Gastrocnemius medialis (tissue), 4 donors: ENCODE results near the gene MC1R. TPM values are rescaled to one million over a fixed set of nuclear protein-coding genes. Genes with fewer than 3 reads are reported as not detected.

Experiments
- ATAC-seq, 2 donors: fragments of 150-250 bp; one replicate each; pipeline ENCODE4 v1.9.1; 2016
- DNase-seq, 2 donors: peaks; one replicate each; pipeline ENCODE4 v3.0.0-alpha.2; 2019
- H3K27ac ChIP-seq, 4 donors: fragments of 200-600 bp; sonication (generic); 1 replicate in 1 of 4; 2 replicates in 3 of 4; pipeline ENCODE4 v1.5.1; 2016 to 2018; ENCODE audit warnings: mild to moderate bottlenecking in 2 of 4, moderate library complexity in 1 of 4
- H3K27me3 ChIP-seq, 3 donors: fragments of 200-600 bp; sonication (generic) in 2 of 3; 1 replicate in 1 of 3; 2 replicates in 2 of 3; pipeline versions ENCODE4 v1.5.1 to v1.6.0; 2016 to 2019; ENCODE audit warnings: mild to moderate bottlenecking in 1 of 3, moderate library complexity in 1 of 3
- H3K36me3 ChIP-seq, 2 donors: fragments of 200-600 bp; sonication (generic) in 1 of 2; one replicate each; pipeline ENCODE4 v1.5.1; 2017 to 2018
- H3K4me1 ChIP-seq, 2 donors: fragments of 200-600 bp; sonication (generic) in 1 of 2; one replicate each; pipeline ENCODE4 v1.5.1; 2016 to 2017; ENCODE audit warnings: mild to moderate bottlenecking in 2 of 2
- H3K4me3 ChIP-seq, 4 donors: fragments of 200-600 bp; sonication (generic) in 3 of 4; 1 replicate in 1 of 4; 2 replicates in 3 of 4; pipeline ENCODE4 v1.5.1; 2016 to 2019; ENCODE audit warnings: mild to moderate bottlenecking in 2 of 4
- H3K9me3 ChIP-seq, 3 donors: fragments of 200-600 bp; sonication (generic) in 2 of 3; 1 replicate in 1 of 3; 2 replicates in 2 of 3; pipeline ENCODE4 v1.5.1; 2016 to 2019
- POLR2A ChIP-seq, 2 donors: fragments of 450-650 bp; IDR thresholded peaks; one replicate each; pipeline ENCODE4 v1.6.1; 2017; ENCODE audit warnings: antibody characterized with exemption in 2 of 2, mild to moderate bottlenecking in 2 of 2, moderate library complexity in 2 of 2
- in situ Hi-C, 4 donors: fragments of 200-750 bp; cut with MboI; loops; one replicate each; pipeline versions ENCODE4 v1.15.0 to v1.8.0; 2017; ENCODE audit warnings: low sequenced_read_pairs in 4 of 4
- intact Hi-C: fragments of 100-400 bp; cut with DNase I; formaldehyde crosslinking; loops from one replicate; pipeline ENCODE4 v1.15.1; 2023; ENCODE audit warnings: low total_unique reads
- total RNA-seq, 4 donors: library from RNA; depleted of rRNA; stranded (reverse); fragments of >200 nt; gene quantifications; one replicate each; pipeline versions ENCODE4 v1.1.0 to v1.2.3, GENCODE V29; 2016
- TF ChIP-seq, protein P1 (sequence below), 5 experiments: fragments of 450-650 bp in 3 of 5; fragments of 200-600 bp in 2 of 5; sonication (generic) in 2 of 5; IDR thresholded peaks in 4 of 5; conservative IDR thresholded peaks in 1 of 5; 1 replicate in 4 of 5; 2 replicates in 1 of 5; pipeline ENCODE4 v1.5.1; 2016 to 2019; ENCODE audit warnings: antibody characterized with exemption in 5 of 5, mild to moderate bottlenecking in 3 of 5, moderate library complexity in 3 of 5

MC1R gene
- total RNA-seq, 4 donors from 2014 or later, result 0.33 to 1.8 (median 0.92) TPM

- Histone ChIP-seq H3K36me3 (peaks cover 0 to 83% of the 10 kb centered on the region in 2 donors), H3K4me1 (no peaks in the 10 kb centered on the region), H3K27ac (no peak overlapping the region), H3K27me3 (no peaks in the 10 kb centered on the region), H3K9me3 (no peaks in the 10 kb centered on the region), H3K4me3 (no peak overlapping the region)
- intact Hi-C loops (no loop called here), in situ Hi-C loops (no loop called here)
- no peak for DNase-seq
- TF ChIP-seq, protein P1, sequence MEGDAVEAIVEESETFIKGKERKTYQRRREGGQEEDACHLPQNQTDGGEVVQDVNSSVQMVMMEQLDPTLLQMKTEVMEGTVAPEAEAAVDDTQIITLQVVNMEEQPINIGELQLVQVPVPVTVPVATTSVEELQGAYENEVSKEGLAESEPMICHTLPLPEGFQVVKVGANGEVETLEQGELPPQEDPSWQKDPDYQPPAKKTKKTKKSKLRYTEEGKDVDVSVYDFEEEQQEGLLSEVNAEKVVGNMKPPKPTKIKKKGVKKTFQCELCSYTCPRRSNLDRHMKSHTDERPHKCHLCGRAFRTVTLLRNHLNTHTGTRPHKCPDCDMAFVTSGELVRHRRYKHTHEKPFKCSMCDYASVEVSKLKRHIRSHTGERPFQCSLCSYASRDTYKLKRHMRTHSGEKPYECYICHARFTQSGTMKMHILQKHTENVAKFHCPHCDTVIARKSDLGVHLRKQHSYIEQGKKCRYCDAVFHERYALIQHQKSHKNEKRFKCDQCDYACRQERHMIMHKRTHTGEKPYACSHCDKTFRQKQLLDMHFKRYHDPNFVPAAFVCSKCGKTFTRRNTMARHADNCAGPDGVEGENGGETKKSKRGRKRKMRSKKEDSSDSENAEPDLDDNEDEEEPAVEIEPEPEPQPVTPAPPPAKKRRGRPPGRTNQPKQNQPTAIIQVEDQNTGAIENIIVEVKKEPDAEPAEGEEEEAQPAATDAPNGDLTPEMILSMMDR (IDR thresholded peaks at IDR 0.05 in 4 of 5, conservative IDR thresholded peaks at IDR 0.05 in 1 of 5), result no peak
- no peak for TF ChIP-seq POLR2A (IDR thresholded peaks at IDR 0.05)
- no peak for ATAC-seq
These were observed 17.8 kb upstream of the MC1R start for GRCh38 chr16:89900885-89901284.

GRCh38 chr16:89902980-89903379 lies 15.7 kb upstream of the MC1R start:
- Histone ChIP-seq H3K4me3 (no peak overlapping the region), H3K4me1 (no peaks in the 10 kb centered on the region), H3K27me3 (no peaks in the 10 kb centered on the region), H3K27ac (no peak overlapping the region), H3K36me3 (peaks cover 0 to 74% of the 10 kb centered on the region in 2 donors), H3K9me3 (no peaks in the 10 kb centered on the region)
- ATAC-seq (no peak), DNase-seq (no peak)
- in situ Hi-C loops, result no loop called here
- TF ChIP-seq POLR2A (IDR thresholded peaks at IDR 0.05), result no peak
- TF ChIP-seq, protein P1 (IDR thresholded peaks at IDR 0.05 in 4 of 5, conservative IDR thresholded peaks at IDR 0.05 in 1 of 5), result no peak
- intact Hi-C loops, result no loop called here

DNA sequence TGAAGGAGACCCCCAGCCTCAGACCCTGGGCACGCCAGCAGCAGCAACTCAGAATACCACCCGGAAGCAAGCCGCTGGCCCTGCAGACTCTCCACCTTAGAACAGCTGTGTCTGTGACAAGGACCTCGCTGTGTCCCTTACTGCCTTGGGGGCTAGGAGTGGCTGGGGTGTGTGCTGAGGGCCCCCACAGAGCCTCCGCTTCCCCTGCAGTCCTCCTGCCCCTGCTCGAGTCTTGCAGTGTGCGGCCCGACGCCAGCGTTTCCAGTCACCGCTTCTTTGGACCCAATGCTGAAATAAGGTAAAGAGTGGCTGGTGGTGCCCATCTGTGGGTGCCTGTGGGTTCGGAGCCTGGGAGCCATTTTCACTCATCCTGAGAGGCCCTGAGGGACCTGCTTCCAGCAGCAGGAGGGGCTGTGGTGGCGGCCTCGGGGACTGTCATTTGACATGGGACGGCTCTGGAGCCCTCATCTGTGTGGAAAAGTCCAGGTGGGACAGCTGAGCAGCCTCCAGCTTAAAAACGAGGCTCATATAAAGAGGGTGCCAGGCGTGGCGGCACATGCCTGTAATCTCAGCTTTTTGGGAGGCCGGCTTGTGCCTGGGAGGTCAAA lies 14.7 kb upstream of the MC1R start:
- no peaks in the 10 kb centered on the region for H3K4me1 ChIP-seq
- H3K27ac ChIP-seq, result no peak overlapping the region
- H3K27me3 ChIP-seq, result no peaks in the 10 kb centered on the region
- TF ChIP-seq, protein P1 (IDR thresholded peaks at IDR 0.05 in 4 of 5, conservative IDR thresholded peaks at IDR 0.05 in 1 of 5), result no peak
- no peak for TF ChIP-seq POLR2A (IDR thresholded peaks at IDR 0.05)
- DNase-seq (no peak), ATAC-seq (no peak)
- no peak overlapping the region for H3K4me3 ChIP-seq
- H3K9me3 ChIP-seq, result no peaks in the 10 kb centered on the region
- peaks cover 0 to 70% of the 10 kb centered on the region in 2 donors for H3K36me3 ChIP-seq
- in situ Hi-C loops (no loop called here), intact Hi-C loops (no loop called here)

GRCh38 chr16:89904606-89905510 lies 13.8 kb upstream of the MC1R start:
- Histone ChIP-seq H3K27me3 (no peaks in the 10 kb centered on the region), H3K9me3 (no peaks in the 10 kb centered on the region), H3K4me1 (no peaks in the 10 kb centered on the region), H3K27ac (no peak overlapping the region), H3K36me3 (peaks cover 0 to 62% of the 10 kb centered on the region in 2 donors), H3K4me3 (no peak overlapping the region)
- DNase-seq (no peak), ATAC-seq (no peak)
- in situ Hi-C loops (no loop called here), intact Hi-C loops (no loop called here)
- TF ChIP-seq, protein P1 (IDR thresholded peaks at IDR 0.05 in 4 of 5, conservative IDR thresholded peaks at IDR 0.05 in 1 of 5), result no peak
- TF ChIP-seq POLR2A (IDR thresholded peaks at IDR 0.05), result no peak
